MG63 (cell line): ENCODE results near the gene IHH. TPM values are rescaled to one million over a fixed set of nuclear protein-coding genes. Genes with fewer than 3 reads are reported as not detected.

Experiments
- DNase-seq: peaks from one replicate; pipeline ENCODE4 v3.0.0-alpha.2; 2020
- H3K27me3 ChIP-seq: fragments of 250-450 bp; sonication (Bioruptor Pico); 2 replicates; pipeline ENCODE4 v1.5.1; 2020; ENCODE audit warnings: mild to moderate bottlenecking, moderate library complexity
- H3K36me3 ChIP-seq: fragments of 250-450 bp; sonication (Bioruptor Pico); 2 replicates; pipeline ENCODE4 v1.5.1; 2020; ENCODE audit warnings: mild to moderate bottlenecking, moderate library complexity
- H3K4me3 ChIP-seq: fragments of 250-450 bp; sonication (Bioruptor Pico); 2 replicates; pipeline ENCODE4 v1.5.1; 2020; ENCODE audit warnings: mild to moderate bottlenecking, moderate library complexity
- H3K9me3 ChIP-seq: fragments of 250-450 bp; sonication (Bioruptor Pico); 2 replicates; pipeline ENCODE4 v1.5.1; 2020; ENCODE audit warnings: mild to moderate bottlenecking, moderate library complexity
- total RNA-seq: library from RNA; depleted of rRNA; stranded (reverse); fragments of >200 nt; shearing (Covaris generic); gene quantifications from 2 replicates; pipeline ENCODE4 v1.2.3, GENCODE V29; 2014; ENCODE audit warnings: low replicate concordance

IHH gene
- total RNA-seq, 1 experiment from 2014 or later, result 0.16 TPM

DNA sequence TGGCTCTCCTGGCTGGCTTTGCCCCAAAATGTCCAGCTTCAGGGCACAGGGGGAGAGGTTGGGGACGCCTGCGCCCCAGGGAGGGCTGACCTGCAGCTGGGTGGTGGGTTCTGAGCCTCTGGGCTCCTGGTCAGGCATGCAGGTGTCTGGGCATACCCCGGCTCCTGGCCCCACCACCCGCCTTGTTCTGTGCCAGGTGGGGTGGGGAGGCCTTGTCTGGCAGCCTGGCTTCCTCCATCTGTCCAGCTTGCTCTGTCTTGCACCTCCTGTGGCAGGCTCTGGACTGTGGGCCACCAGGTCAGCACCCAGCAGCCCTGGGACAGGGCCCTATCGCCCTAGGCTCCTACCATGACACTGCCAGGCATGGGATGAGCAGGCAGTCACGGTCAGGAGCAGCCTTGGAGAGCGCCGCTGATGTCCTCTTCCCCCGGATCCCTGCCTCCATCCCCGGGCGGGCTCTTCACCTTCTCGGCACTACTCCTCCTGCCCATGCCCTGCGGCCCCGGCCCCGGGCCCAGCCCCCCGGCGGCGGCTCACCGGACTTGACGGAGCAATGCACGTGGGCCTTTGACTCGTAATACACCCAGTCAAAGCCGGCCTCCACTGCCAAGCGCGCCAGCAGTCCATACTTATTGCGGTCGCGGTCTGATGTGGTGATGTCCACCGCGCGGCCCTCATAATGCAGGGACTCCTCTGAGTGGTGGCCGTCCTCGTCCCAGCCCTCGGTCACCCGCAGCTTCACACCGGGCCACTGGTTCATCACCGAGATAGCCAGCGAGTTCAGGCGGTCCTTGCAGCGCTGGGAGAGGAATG is 3.6 kb downstream of the IHH start:
- Histone ChIP-seq H3K4me3 (no peak overlapping the region), H3K9me3 (no peaks in the 10 kb centered on the region), H3K36me3 (no peaks in the 10 kb centered on the region), H3K27me3 (peaks cover 31% of the 10 kb centered on the region)
- DNase-seq, result no peak

DNA sequence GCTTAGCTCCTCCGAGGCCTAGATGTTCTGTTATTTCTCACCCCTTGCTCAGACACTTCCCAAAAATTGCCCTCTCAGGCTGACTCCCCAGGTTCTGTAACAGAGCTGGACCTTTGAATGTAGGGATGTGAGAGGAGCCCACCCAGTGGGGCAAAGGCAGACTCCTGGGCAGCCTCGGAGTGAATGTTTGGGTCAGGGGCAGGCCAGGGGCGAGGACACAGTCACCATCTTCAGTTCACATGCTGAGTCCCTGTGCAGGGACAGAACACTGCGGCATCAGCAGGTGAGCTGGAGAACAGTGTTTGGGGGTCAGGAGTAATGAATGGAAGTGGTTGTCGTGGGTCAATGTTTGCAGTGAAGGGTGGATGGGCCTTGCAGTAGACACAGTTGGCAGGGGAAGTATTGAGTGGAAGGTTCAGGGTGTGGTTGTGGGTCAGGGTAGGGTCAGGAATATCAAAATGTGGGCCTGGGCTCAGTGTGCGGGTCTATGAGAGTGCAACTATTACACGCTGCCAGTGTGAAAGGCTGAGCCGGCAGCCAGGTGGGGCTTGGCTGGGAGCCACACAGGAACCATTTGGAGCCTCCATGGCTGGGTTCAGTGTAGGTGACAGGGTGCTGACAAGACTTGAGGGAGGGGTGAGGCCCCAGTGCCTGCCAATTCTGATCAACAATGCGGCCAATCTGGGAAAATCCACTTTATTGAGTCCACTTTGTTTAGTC is 4.4 kb downstream of the IHH start:
- H3K36me3 ChIP-seq, result no peaks in the 10 kb centered on the region
- no peak overlapping the region for H3K4me3 ChIP-seq
- DNase-seq, result no peak
- H3K27me3 ChIP-seq, result peaks cover 24% of the 10 kb centered on the region
- H3K9me3 ChIP-seq, result no peaks in the 10 kb centered on the region

DNA sequence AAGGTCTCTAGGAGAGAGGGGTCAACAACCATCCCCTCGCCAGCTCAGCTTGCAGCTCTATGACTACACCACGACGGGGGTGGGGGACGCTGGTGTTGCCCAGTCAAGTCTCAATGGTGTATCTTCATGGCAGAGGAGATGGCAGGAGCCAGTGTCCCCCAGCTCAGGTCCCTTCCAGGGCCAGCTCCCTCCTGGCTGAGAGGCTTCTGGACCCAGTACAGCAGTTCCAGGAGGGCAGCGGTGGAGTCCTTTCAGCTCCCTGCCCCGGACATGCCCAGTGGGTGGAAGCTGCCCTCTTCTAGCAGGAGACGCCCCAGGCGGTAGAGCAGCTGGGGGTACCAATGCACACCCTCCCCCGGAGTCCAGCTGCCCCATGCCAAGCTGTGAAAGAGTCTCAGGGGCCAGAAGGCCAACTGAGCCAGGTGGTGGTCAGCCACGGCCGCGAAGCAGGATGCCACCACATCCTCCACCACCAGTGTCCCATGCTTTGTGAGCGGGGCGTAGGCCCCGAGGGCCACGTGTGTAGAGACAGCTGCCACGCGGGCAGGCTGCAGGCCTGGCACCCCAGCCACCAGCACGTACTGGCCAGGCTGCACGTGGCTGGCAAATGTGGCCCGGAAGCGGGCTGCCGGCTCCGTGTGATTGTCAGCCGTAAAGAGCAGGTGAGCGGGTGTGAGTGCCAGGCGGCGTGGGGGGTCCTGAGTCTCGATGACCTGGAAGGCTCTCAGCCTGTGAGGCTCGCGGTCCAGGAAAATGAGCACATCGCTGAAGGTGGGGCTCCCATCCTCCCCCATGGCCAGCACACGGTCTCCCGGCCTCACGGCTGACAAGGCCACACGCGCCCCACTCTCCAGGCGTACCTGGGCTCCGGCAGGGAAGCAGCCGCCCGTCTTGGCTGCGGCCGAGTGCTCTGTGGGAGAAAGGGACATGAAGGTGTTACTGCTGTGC is 5.5 kb downstream of the IHH start:
- DNase-seq, result no peak
- Histone ChIP-seq H3K36me3 (no peaks in the 10 kb centered on the region), H3K9me3 (no peaks in the 10 kb centered on the region), H3K27me3 (peaks cover 19% of the 10 kb centered on the region), H3K4me3 (no peak overlapping the region)

DNA sequence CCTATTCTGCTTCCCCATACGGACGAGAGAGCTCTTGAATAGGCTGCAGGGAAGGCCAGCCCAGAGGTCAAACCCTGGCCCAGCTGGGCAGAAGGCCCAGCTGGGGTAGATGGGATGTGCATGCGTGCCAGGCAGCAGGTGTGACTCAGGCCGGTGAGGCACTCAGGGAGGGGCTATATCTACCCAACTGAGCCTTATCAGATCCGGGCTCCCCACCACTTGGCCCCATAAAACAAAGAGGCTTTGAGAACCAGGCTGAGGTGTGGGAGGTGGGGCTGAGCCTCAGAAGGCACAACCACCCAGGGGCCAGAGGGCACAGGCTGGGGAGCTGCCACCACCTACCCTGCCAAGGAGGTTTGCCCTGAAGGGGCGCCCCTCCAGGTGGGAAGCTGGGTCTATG is 11.4 kb downstream of the IHH start:
- H3K9me3 ChIP-seq, result no peaks in the 10 kb centered on the region
- DNase-seq, result no peak
- H3K27me3 ChIP-seq, result peaks cover 5% of the 10 kb centered on the region
- H3K36me3 ChIP-seq, result no peaks in the 10 kb centered on the region
- no peak overlapping the region for H3K4me3 ChIP-seq

DNA sequence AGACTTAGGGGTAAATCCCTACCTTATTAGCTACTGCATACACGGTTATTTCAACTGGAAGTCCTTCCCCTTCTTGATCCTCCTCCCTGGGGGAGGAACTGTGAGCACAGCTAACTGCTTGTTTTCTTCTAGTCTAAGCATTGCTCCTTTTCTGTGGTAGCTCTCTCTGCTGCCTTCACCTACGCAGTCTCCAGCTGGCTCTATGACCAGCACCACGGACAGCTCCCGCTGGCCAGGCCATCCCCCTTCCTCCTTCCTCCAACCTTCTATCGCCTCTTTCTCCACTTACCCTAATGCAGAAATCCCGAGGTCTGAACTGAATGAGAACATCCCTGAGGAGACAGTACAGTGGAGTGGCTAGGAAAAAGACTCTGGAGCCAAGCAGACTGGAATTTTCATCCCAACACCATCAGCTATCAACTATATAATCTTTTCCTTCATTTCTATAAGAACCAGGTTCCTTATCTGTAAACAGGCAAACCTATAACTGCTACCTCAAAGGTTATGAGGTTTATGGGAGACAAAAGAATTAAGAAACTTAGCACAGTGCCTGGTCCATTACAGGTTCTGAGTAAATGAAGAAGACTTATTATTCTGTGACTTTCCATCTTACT is 14.7 kb downstream of the IHH start:
- H3K4me3 ChIP-seq, result no peak overlapping the region
- H3K36me3 ChIP-seq, result no peaks in the 10 kb centered on the region
- DNase-seq, result peak; percentile 28
- no peaks in the 10 kb centered on the region for H3K9me3 ChIP-seq
- peaks cover 22% of the 10 kb centered on the region for H3K27me3 ChIP-seq

DNA sequence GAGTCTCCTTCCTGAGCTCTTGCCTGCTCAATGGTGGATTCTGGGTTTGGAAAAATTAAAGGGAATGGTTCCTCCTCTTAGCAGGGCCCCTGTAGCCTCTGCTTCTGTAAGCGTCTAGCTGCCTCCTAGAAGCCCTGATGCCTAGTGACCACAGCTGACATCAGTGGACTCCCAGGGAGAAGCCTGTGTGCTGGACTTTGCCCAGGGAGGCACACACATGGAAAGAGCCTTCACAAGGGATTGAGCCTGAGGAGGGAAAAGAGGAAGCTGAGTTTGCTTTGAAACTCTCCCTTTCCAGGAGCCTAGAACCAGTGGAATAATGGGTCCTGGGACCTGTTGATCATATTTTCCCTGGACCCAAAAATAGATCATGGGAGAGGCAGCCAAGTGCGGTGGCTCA is 18.0 kb downstream of the IHH start:
- no peak for DNase-seq
- Histone ChIP-seq H3K4me3 (no peak overlapping the region), H3K27me3 (peaks cover 31% of the 10 kb centered on the region), H3K36me3 (no peaks in the 10 kb centered on the region), H3K9me3 (no peaks in the 10 kb centered on the region)

DNA sequence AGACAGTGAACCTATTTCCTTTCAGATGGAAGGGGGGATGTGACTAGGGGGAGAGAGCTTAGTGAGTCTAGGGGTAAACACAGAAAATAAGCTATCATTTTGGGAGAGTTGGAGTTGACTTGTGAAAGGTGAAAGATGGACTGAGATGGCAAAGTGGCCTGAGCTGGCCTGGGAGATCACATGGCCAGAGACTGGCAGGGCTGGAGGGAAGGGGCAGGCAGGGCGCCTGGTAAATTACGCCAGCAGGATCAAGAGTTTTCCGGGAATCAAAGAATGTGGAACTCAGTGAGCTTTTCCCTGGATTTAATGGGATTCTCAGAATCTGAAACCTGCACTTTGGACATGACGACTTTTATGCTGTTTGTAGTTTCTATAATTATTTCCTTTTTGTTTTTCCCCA is 18.6 kb downstream of the IHH start:
- DNase-seq, result no peak
- no peak overlapping the region for H3K4me3 ChIP-seq
- H3K27me3 ChIP-seq, result peaks cover 31% of the 10 kb centered on the region
- H3K36me3 ChIP-seq, result no peaks in the 10 kb centered on the region
- no peaks in the 10 kb centered on the region for H3K9me3 ChIP-seq

DNA sequence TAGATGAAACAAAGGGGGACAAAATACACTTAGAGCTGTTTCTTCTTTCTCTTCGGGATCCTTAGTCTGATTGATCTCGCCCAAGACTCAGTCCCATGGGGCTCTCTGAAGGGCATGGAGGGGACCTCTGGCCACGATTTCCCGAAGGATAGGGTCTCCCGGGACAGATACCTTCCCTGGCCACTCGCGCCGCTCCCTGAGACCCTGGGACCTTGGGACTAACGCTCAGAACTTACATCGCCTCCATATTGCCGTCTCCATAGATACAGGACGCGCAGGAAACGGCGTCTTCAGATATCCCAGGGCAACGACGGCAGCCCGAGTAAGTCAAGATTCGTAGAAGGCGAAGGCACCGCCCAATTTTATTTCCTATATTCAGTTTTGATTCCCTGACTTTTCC is 19.5 kb downstream of the IHH start, which contains the start of gene CFAP65:
TSS of gene CFAP65 (minus strand) at position 265 of the 400 bp plus-strand sequence. CDS start 2,468 bp downstream, outside the sequence.
- H3K36me3 ChIP-seq, result no peaks in the 10 kb centered on the region
- peak within 1 kb of the TSS; percentile 46 for H3K4me3 ChIP-seq
- peaks cover 31% of the 10 kb centered on the region for H3K27me3 ChIP-seq
- H3K9me3 ChIP-seq, result no peaks in the 10 kb centered on the region
- peak; percentile 38 for DNase-seq

DNA sequence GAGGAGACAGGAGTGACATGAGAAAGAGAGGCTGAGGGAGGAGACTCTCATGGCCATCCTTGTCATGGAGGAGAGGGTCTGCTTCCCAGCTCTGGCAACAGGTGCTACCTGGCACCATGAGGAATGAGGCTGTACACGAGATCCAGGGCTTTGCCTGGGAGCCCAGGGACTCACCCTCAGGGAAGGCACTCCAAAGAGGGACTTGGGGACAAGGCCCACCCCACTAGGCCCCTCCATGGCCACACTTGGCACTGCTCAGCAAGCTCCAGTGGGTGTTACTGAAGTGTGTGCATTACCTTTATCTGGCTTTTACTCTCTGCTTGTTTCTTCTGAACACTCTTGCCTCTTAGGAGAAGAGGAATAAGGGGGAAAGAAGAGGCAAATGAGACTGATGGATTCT is 22.1 kb downstream of the IHH start:
- Histone ChIP-seq H3K27me3 (peaks cover 40% of the 10 kb centered on the region), H3K4me3 (no peak overlapping the region), H3K36me3 (no peaks in the 10 kb centered on the region), H3K9me3 (no peaks in the 10 kb centered on the region)
- no peak for DNase-seq

DNA sequence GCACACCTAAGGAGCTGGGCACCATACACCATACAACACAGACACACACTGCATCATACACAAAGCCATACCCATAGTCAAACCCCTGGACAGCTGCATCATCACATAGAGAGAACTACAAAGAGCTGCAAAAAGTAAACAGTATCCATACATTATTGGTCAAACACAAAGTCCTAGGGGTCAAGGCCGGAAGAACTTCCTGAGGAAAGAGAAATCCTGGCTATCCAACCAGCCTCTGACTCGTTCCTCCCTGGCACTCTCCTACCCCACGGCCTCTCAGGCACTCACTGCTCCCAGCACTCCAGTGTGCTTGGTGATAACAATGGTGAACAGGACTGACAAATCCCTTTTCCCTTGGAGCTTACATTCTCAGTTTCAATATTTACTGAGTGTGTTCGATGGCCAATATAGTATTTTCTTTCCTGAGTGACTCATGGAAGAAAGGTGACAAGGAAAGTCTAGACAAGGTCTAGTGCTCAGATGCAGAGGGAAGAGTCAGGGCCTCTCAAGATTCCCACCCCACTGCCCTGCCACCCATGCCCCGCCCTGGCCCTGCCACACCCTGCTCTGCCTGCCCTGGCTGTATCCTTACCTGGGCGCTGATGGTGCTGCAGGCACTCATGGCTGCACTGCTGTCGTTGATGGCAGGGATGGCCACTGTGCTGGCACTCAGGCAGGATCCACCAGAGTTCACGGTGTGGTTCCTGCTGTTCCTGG is 22.8 kb downstream of the IHH start:
- no peaks in the 10 kb centered on the region for H3K9me3 ChIP-seq
- DNase-seq, result no peak
- H3K36me3 ChIP-seq, result no peaks in the 10 kb centered on the region
- H3K4me3 ChIP-seq, result no peak overlapping the region
- peaks cover 39% of the 10 kb centered on the region for H3K27me3 ChIP-seq

DNA sequence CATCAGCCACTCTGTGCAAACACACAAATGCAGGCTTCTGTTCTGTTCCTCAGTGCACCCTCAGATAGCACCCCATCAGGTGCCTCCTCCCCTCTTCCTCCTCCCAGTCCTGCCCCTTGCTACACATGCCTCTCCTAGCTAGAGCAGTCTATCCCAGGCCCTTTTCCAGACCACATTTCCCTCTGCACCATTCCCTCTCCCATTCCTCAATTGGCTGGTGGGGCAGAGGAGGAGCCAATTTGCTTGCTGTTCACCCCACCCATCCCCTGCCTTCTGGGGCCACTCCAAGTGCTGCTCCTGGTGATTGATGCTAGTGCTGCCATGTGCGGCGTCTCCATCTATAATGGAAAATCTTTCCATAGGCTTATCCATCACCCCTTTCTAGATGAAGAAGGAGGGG is 24.8 kb downstream of the IHH start:
- no peak for DNase-seq
- Histone ChIP-seq H3K27me3 (peaks cover 24% of the 10 kb centered on the region), H3K9me3 (no peaks in the 10 kb centered on the region), H3K36me3 (no peaks in the 10 kb centered on the region), H3K4me3 (no peak overlapping the region)

DNA sequence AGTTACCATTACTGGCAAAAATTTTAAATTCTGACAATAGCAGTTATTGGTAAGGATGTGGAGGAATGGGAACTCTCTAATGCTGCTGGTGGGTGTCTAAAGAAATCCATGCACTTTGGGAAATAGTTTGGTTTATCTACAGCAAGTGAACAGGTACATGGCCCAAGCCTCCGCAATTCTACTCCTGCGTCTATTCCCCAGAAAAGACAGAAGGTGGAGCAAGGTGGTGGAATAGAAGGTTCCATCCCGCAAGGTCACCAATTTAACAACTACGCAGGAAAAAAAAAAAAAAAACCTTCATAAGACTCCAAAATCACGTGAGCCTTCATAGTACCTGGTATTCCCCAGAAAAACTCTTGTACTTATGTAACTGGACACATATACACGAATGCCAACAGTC is 25.9 kb downstream of the IHH start:
- Histone ChIP-seq H3K36me3 (no peaks in the 10 kb centered on the region), H3K4me3 (no peak overlapping the region), H3K27me3 (peaks cover 15% of the 10 kb centered on the region), H3K9me3 (no peaks in the 10 kb centered on the region)
- no peak for DNase-seq

DNA sequence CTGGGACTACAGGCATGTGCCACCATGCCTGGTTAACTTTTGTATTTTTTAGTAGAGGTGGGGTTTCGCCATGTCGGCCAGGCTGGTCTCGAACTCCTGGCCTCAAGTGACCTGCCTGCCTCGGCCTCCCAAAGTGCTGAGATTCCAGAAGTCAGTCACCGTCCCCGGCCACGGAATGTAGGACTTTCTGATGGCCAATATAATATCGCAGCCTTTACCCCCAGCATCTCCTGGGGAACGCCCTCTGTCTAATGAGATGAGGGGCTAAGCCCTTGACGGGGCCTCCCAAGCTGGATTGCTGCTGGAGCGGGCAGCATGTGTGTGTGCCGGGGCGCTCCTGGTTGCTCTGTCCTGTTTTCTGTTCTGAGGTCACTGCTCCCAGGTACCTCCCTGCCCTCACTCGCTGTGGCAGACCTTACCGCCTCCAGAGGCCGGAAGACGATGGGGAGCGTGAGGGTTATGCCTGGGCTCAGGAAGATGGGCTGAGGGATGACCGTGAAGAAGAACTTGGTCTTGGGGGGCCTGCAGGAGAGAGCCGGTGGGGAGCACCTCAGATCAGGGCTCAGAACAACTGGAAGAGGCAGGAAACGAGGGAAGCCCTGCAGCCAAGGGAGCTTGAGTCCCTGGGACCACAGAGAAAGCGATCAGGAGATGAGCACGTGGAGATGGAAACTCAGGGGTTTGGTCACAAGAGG is 28.5 kb downstream of the IHH start:
- Histone ChIP-seq H3K36me3 (no peaks in the 10 kb centered on the region), H3K4me3 (no peak overlapping the region), H3K27me3 (peaks cover 15% of the 10 kb centered on the region), H3K9me3 (no peaks in the 10 kb centered on the region)
- DNase-seq, result no peak

DNA sequence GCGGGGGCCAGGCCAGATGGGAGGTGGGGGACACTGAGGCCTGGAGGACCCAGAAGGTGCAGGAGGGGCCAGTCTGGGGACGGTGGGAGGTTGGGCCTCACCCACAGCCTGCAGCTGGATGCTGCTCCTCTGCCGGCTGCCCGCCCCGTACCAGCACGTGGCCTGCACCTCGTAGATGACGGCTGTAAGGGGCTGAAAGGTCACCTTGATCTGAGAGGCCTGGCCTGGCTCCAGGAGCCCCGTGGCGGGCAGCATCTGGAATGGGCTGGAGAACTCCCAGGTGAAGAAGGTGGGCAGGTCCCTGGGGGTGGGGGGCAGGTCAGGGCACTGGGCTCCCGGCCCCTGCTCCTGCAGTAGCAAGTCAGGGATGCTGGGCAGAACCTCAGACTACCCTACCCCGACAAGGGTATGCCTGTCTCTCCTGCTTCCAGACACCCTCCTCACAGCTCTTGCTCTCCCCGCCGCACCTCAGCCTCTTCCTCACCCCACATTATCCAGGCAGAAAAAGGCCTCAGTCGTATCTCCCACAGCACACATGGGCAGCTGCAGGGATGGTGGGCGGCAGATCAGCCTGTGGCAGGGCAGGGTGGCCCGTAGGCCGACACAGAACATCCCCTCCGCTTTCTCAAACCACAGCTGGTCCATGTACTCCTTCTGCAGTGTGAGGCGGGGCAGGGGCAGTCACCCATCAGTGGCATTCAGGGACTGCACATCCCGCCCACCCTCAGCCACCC is 29.5 kb downstream of the IHH start:
- Histone ChIP-seq H3K27me3 (peaks cover 15% of the 10 kb centered on the region), H3K9me3 (no peaks in the 10 kb centered on the region), H3K4me3 (no peak overlapping the region), H3K36me3 (no peaks in the 10 kb centered on the region)
- no peak for DNase-seq
